Ramos (cell line): ENCODE measurements around the gene FUBP1.
"Not testable (repeated sequence)": the region's sequence is repeated elsewhere in the genome, so short reads cannot be mapped to it uniquely, and the experiment has no call there.

Experiments used
- in situ Hi-C: fragments of 300-500 bp; cut with MboI; formaldehyde crosslinking; loops from one replicate; pipeline ENCODE4 v1.14.3; 2022; ENCODE audit warnings: low sequenced_read_pairs; ENCODE audit not compliant: unreplicated experiment

Gene FUBP1

GRCh38 chr1:77978969-77979876 lies at the start of gene FUBP1:
Gene FUBP1, minus strand, starts transcription at chr1:77979072. Its CDS starts 68 bp downstream, at chr1:77979004.
- in situ Hi-C loops: no loop called here

- in situ Hi-C loops: not testable (repeated sequence)
Observed at GRCh38 chr1:78021134-78021533, 42.3 kb upstream of the FUBP1 start.

- in situ Hi-C loops: no loop called here
Observed at GRCh38 chr1:78019024-78019423, 40.2 kb upstream of the FUBP1 start.

GRCh38 chr1:78015148-78015547 lies 36.3 kb upstream of the FUBP1 start:
- in situ Hi-C loops: no loop called here

GRCh38 chr1:78011050-78011449 lies 32.2 kb upstream of the FUBP1 start:
- in situ Hi-C loops: no loop called here

- in situ Hi-C loops: no loop called here
Observed at GRCh38 chr1:78009836-78010235, 31.0 kb upstream of the FUBP1 start.

- in situ Hi-C loops: no loop called here
Observed at GRCh38 chr1:78009276-78009675, 30.4 kb upstream of the FUBP1 start.

GRCh38 chr1:78007677-78008341 lies 28.9 kb upstream of the FUBP1 start:
- in situ Hi-C loops: no loop called here

GRCh38 chr1:78006521-78006920 lies 27.6 kb upstream of the FUBP1 start:
- in situ Hi-C loops: no loop called here

GRCh38 chr1:78005755-78006154 lies 26.9 kb upstream of the FUBP1 start:
- in situ Hi-C loops: no loop called here

GRCh38 chr1:78005448-78005722 lies 26.5 kb upstream of the FUBP1 start:
- in situ Hi-C loops: no loop called here

- in situ Hi-C loops: no loop called here
Observed at GRCh38 chr1:78004719-78005447, 26.0 kb upstream of the FUBP1 start, which contains the start of gene DNAJB4. Gene DNAJB4, plus strand, starts transcription at chr1:78004939. Its CDS starts 172 bp downstream, at chr1:78005111.

GRCh38 chr1:78003882-78004718 lies 25.2 kb upstream of the FUBP1 start:
- in situ Hi-C loops: no loop called here

- in situ Hi-C loops: no loop called here
Observed at GRCh38 chr1:78003070-78003746, 24.3 kb upstream of the FUBP1 start.

- in situ Hi-C loops: not testable (repeated sequence)
Observed at GRCh38 chr1:78000536-78000935, 21.7 kb upstream of the FUBP1 start.

GRCh38 chr1:77996734-77997133 lies 17.9 kb upstream of the FUBP1 start:
- in situ Hi-C loops: no loop called here

- in situ Hi-C loops: no loop called here
Observed at GRCh38 chr1:77994117-77994705, 15.3 kb upstream of the FUBP1 start.

- in situ Hi-C loops: no loop called here
Observed at GRCh38 chr1:77991638-77992037, 12.8 kb upstream of the FUBP1 start.

- in situ Hi-C loops: no loop called here
Observed at GRCh38 chr1:77990629-77991204, 11.8 kb upstream of the FUBP1 start.
